NCI-H524 treated with DMSO at 0.1 percent for 48 hours (cell line): ENCODE data around the gene SLC38A7.
"Not testable (repeated sequence)": the region's sequence is repeated elsewhere in the genome, so short reads cannot be mapped to it uniquely, and the experiment has no call there.

Source experiments
- DNase-seq: peaks from one replicate; lab custom pipeline; 2025; lab: John Stamatoyannopoulos, UW

The SLC38A7 gene

DNA sequence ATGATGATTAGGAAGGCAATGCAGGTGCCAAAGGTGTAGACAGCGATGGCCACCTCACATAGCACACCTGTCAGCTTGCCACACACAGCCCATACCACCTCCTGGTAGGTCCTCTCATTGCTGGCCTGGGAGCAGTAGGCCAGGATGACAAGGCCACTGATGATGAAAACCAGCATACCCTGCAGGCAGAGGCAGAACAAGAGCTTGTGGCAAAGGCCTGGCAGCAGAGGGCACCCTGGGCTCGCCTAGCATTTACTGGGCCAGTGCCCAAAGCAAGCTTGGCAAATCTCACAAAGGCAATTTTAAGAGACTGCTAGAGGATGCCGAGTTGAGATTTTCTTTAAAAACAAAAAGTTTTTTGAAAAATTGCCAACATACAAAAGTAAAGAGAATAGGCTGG is 5.9 kb downstream of the SLC38A7 start:
- DNase-seq, result no peak

GRCh38 chr16:58678269-58678668 is 6.3 kb downstream of the SLC38A7 start:
- DNase-seq, result no peak

GRCh38 chr16:58670946-58671583 is 13.5 kb downstream of the SLC38A7 start:
- DNase-seq, result no peak

- DNase-seq, result no peak
These were observed 14.4 kb downstream of the SLC38A7 start for GRCh38 chr16:58670177-58670576.

DNA sequence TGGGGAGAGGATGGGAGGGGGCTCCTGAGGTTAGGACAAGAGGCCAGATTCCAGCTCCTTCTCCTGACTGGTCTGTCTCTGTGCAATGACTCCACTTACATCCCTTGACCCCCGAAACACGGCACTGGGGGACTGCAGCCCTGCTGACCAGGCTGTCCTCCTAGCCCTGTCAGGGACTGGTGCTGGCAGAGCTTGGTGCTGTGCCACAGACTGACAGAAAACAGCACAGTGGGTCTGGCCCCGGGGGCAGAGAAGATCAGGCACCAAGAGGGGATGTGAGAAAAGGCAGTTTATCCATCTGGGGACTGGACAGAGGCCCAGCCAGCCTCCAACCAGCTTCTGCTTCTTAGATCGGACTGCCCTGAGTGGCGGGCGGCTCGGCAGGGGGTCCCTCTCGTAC is 19.4 kb downstream of the SLC38A7 start:
- DNase-seq, result no peak

GRCh38 chr16:58661199-58661830 is 23.3 kb downstream of the SLC38A7 start:
- peak; percentile 53 for DNase-seq

- DNase-seq, result not testable (repeated sequence)
These were observed 24.7 kb downstream of the SLC38A7 start for GRCh38 chr16:58659911-58660310.

DNA sequence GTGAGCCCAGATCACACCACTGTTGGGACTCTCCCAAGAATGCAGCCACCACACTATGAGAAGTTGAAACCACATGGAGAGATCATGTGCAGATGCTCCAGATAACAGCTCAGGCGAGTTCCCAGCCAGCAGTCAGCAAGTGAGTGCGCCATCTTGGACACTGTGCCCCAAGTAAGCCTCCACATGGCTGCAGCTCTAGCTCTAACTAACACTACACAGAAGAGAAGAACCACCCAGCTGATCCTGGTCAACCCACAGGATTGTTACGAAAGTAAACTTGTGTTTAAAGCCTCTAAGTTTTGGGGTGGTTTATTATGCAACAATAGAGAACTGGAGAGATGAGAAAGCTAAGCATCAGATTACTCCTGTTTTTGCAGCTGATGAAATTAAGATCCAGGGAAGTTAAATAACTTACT is 25.8 kb downstream of the SLC38A7 start:
- no peak for DNase-seq

- DNase-seq, result no peak
These were observed 27.7 kb downstream of the SLC38A7 start for GRCh38 chr16:58656899-58657298.

DNA sequence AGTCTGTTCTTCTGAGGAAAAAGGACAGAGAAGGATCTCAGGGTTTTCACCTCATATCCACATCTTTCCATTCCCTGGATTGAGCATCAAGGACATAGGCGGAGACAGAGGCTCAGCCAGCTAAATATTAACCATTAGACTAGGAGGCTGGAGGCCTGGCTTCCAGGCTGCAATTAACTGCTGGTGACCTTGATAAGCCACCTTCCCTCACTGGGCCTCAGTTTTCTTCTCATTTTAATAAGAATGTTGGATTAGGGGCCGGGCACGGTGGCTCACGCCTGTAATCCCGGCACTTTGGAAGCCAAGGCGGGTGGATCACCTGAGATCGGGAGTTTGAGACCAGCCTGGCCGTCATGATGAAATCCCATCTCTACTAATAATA is 29.4 kb downstream of the SLC38A7 start:
- DNase-seq, result no peak

- no peak for DNase-seq
These were observed 29.9 kb downstream of the SLC38A7 start for GRCh38 chr16:58654560-58655214.

DNA sequence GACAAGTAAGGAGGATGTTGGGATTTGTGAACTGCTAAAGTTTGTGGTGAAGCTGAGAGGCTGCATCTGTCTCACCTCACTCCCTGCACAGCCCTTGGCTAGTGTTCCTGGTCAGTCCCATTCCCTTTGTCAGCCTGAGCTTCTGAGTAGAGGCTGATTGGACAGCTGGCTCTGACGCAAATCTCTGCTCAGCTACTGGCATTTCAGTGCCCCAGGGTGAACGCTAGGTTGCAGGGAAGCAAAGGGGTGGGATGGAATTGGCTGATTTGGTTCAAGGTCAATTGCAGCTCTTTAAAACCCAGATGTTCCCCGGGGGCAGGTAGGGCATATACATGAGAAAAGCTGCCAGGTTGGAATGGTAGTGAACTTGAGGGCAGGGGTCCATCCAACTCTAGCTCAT is 31.8 kb downstream of the SLC38A7 start:
- no peak for DNase-seq

DNA sequence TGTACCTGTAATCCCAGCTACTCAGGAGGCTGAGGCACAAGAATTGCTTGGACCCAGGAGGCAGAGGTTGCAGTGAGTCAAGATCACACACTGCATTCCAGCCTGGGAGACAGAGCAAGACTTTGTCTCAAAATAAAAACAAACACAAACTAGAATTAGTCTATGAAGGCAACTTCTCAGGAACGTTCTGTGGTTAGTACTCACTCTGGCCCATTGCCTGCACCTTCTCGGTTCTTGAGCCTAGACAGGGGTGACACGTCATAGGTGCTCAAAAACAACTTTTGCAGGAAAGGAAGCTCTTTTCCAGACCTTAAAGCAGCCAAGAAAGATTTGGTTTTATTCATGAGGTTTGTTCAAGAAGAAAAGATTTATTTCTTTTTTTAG is 32.6 kb downstream of the SLC38A7 start:
- DNase-seq, result no peak

GRCh38 chr16:58649707-58650106 is 34.9 kb downstream of the SLC38A7 start:
- DNase-seq, result no peak

- no peak for DNase-seq
These were observed 37.5 kb downstream of the SLC38A7 start for GRCh38 chr16:58647107-58647506.

DNA sequence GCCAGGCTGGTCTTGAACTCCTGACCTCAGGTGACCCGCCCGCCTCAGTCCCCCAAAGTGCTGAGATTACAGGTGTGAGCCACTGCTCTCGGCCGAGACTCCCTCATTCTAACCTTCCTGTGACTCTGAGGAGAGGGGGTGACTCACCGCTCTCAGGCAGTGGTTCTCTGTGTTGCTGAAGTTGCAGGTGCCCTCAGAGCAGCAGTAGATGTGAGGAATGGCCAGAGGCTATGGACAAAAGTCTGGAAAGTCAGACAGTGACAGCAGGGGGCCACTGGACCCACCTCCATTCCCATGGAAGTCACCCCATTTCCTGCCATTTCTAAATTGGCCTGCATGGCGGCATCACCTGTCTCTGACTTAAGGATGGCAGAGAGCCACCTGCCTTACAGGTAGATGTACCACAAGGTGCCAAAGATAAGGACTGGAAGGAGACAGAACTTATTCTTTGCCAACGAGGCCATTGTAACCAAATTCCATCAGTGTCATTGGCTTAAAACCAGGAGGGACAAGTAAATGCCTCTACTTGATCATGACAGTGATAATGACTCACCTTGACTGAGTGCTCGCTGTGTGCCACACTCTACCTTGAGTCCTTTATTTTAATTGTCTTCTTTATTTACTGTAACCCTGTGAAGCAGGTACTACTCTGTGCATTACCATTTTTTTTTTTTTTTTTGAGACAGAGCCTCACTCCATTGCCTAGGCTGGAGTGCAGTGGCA is 39.6 kb downstream of the SLC38A7 start:
- no peak for DNase-seq

GRCh38 chr16:58644108-58644507 is 40.5 kb downstream of the SLC38A7 start:
- DNase-seq, result no peak

- no peak for DNase-seq
These were observed 43.6 kb downstream of the SLC38A7 start for GRCh38 chr16:58640949-58641348.

GRCh38 chr16:58639836-58640235 is 44.7 kb downstream of the SLC38A7 start:
- no peak for DNase-seq

DNA sequence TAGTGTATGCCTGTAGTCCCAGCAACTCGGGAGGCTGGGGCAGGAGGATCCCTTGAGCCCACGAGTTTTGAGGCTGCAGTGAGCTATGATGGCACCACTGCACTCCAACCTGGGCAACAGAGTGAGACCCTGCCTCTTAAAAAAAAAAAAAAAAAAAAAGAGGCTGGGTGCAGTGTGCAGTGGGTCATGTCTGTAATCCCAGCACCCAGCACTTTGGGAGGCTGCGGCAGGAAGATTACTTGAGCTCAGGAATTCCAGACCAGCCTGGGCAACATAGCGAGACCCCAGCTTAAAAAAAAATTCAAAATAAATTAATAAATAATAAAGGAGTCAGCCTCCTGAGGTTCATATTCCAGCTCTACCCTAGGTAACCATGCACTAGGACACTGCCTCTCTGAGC is 45.3 kb downstream of the SLC38A7 start:
- DNase-seq, result no peak

DNA sequence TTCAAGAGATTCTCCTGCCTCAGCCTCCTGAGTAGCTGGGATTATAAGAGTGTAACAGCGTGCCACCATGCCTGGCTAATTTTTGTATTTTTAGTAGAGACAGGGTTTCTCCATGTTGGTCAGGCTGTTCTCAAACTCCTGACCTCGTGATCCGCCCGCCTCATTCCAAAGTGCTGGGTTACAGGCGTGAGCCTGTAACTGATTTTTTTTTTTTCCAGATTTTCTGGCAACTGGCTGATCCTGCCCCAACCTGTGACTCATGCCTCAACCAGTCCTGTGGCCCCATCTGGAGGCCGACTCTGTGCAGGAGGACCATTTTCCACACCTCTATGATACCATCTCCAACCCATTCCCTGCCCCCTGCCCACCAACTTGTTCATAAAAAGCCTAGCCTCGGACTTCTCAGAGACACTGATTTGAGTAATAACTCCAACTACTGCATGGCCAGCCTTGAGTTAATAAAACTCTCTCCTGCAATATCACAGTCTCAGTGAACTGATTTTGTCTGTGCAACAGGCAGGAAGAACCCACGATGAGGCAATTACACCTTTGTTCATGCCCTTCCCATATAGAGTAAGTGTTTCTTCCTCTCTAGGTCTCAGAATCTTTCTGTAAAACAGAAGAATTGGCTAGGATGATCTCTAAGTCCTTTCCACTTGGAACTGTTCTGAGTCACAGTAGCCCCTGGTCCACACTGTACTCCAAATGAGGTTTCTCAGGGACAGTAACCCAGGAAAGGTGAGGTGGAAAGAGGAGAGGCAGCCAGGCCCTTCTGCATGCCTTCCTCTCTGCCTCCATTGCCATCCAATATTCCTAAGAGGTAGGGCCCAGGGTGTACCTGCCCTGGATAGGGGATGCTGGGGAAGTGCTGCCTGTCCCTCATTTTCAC is 46.2 kb downstream of the SLC38A7 start:
- DNase-seq, result no peak

GRCh38 chr16:58637021-58637420 is 47.5 kb downstream of the SLC38A7 start:
- DNase-seq, result not testable (repeated sequence)
